HG03097 (cell line): ENCODE results near the gene MMAA.

Source experiments
- ATAC-seq: cut with Tn5 transposase; IDR thresholded peaks from one replicate; pipeline ENCODE4 v1.9.1; 2021; ENCODE audit not compliant: unreplicated experiment, low FRiP score

MMAA gene

GRCh38 chr4:145703850-145704497 lies 84.8 kb downstream of the MMAA start:
- no peak for ATAC-seq

- ATAC-seq: no peak
Observed at GRCh38 chr4:145709336-145709735, 90.2 kb downstream of the MMAA start.
